AG09319 (cell line): ENCODE data around the gene NAXD.

Source experiments
- DNase-seq: peaks from one replicate; pipeline ENCODE4 v3.0.0-alpha.2; 2010; ENCODE audit warnings: low read depth; ENCODE audit errors: extremely low read depth
- CTCF ChIP-seq: IDR thresholded peaks from 2 replicates; pipeline ENCODE4 v1.5.1; 2011; ENCODE audit warnings: low read depth, mild to moderate bottlenecking, inconsistent platforms, low read length, moderate library complexity

NAXD gene

GRCh38 chr13:110624766-110625756 is 9.7 kb downstream of the NAXD start:
- TF ChIP-seq CTCF, result no peak
- DNase-seq, result no peak

GRCh38 chr13:110625771-110626321 is 10.5 kb downstream of the NAXD start:
- DNase-seq, result no peak
- no peak for TF ChIP-seq CTCF

GRCh38 chr13:110626521-110626920 is 11.2 kb downstream of the NAXD start:
- DNase-seq, result no peak
- TF ChIP-seq CTCF, result no peak

- no peak for DNase-seq
- no peak for TF ChIP-seq CTCF
These were observed 12.0 kb downstream of the NAXD start for GRCh38 chr13:110627351-110627750.

- no peak for DNase-seq
- TF ChIP-seq CTCF, result no peak
These were observed 12.6 kb downstream of the NAXD start for GRCh38 chr13:110627761-110628476.

GRCh38 chr13:110628477-110628793 is 13.1 kb downstream of the NAXD start:
- no peak for DNase-seq
- TF ChIP-seq CTCF, result no peak
